SU-DHL-6 (cell line): ENCODE results near the gene CLEC9A.

ENCODE experiments used
- H2AFZ ChIP-seq: fragments of 200-600 bp; sonication (generic); 2 replicates; pipeline ENCODE4 v1.6.1; 2014; ENCODE audit warnings: low read depth, mild to moderate bottlenecking, moderate library complexity, mixed read lengths, antibody characterized with exemption, low read length; ENCODE audit not compliant: severe bottlenecking
- H3F3A ChIP-seq: fragments of 200-600 bp; shearing (Covaris generic); 2 replicates; pipeline ENCODE4 v1.6.0; 2016; ENCODE audit warnings: antibody characterized with exemption, mild to moderate bottlenecking; ENCODE audit not compliant: insufficient read depth
- H3K27ac ChIP-seq: fragments of 200-600 bp; sonication (generic); 2 replicates; pipeline ENCODE4 v1.5.1; 2016; ENCODE audit warnings: low read depth, mild to moderate bottlenecking, low read length, moderate library complexity, mixed read lengths
- H3K27me3 ChIP-seq: fragments of 200-600 bp; sonication (generic), shearing (Covaris generic); 2 replicates; pipeline ENCODE4 v1.6.0; 2014; ENCODE audit warnings: mild to moderate bottlenecking, low read length
- H3K36me3 ChIP-seq: fragments of 200-600 bp; sonication (generic); 2 replicates; pipeline ENCODE4 v1.6.1; 2014; ENCODE audit warnings: mild to moderate bottlenecking, low read length, mixed read lengths
- H3K4me2 ChIP-seq: fragments of 300-600, 200-600 bp; shearing (Covaris generic), sonication (generic); 2 replicates; pipeline ENCODE4 v1.6.0; 2014; ENCODE audit warnings: low read length, low read depth, mild to moderate bottlenecking; ENCODE audit not compliant: poor library complexity, severe bottlenecking
- H3K4me3 ChIP-seq: fragments of 200-600 bp; sonication (generic); 2 replicates; pipeline ENCODE4 v1.5.1; 2014; ENCODE audit warnings: antibody characterized with exemption, low read length, mild to moderate bottlenecking, mixed read lengths; ENCODE audit not compliant: insufficient read depth, poor library complexity, severe bottlenecking
- H3K79me2 ChIP-seq: fragments of 200-600 bp; sonication (generic); 2 replicates; pipeline ENCODE4 v1.6.1; 2014; ENCODE audit warnings: mild to moderate bottlenecking, low read length, moderate library complexity; ENCODE audit not compliant: insufficient read depth
- H3K9ac ChIP-seq: fragments of 200-600 bp; sonication (generic); 2 replicates; pipeline ENCODE4 v1.7.0; 2014; ENCODE audit warnings: mild to moderate bottlenecking, low read length
- H3K9me2 ChIP-seq: fragments of 200-600 bp; sonication (generic); replicated peaks from 2 replicates; pipeline ENCODE4 v1.6.1; 2014; ENCODE audit warnings: low read length; ENCODE audit not compliant: insufficient read depth
- H3K9me3 ChIP-seq: fragments of 200-600 bp; sonication (generic); 2 replicates; pipeline ENCODE4 v1.6.1; 2014; ENCODE audit warnings: low read length, mixed read lengths; ENCODE audit not compliant: insufficient read depth
- H4K20me1 ChIP-seq: fragments of 200-600 bp; sonication (generic); 2 replicates; pipeline ENCODE4 v1.6.1; 2014; ENCODE audit warnings: low read depth, mild to moderate bottlenecking, antibody characterized with exemption, low read length, moderate library complexity, mixed read lengths
- CTCF ChIP-seq: fragments of 200-600 bp; sonication (generic); IDR thresholded peaks from one replicate; pipeline ENCODE4 v1.5.1; 2017; ENCODE audit warnings: antibody characterized with exemption, mild to moderate bottlenecking, low read length, moderate library complexity; ENCODE audit not compliant: insufficient read depth, poor library complexity, severe bottlenecking
- EZH2phosphoT487 ChIP-seq: fragments of 200-600 bp; sonication (generic), shearing (Covaris generic); conservative IDR thresholded peaks from 2 replicates; pipeline ENCODE4 v1.6.1; 2018; ENCODE audit warnings: mild to moderate bottlenecking, antibody characterized with exemption, low read length, moderate library complexity, mixed read lengths

Gene CLEC9A

GRCh38 chr12:10110256-10110844 lies 79.9 kb downstream of the CLEC9A start:
- Histone ChIP-seq H3K4me3 (no peak overlapping the region), H3K36me3 (no peaks in the 10 kb centered on the region), H3K9ac (no peak overlapping the region), H3K27me3 (no peaks in the 10 kb centered on the region), H4K20me1 (no peaks in the 10 kb centered on the region), H3K27ac (no peak overlapping the region), H2AFZ (no peak overlapping the region), H3K9me2 (no peaks in the 10 kb centered on the region), H3K4me2 (no peak overlapping the region), H3F3A (no peaks in the 10 kb centered on the region), H3K79me2 (no peaks in the 10 kb centered on the region), H3K9me3 (no peaks in the 10 kb centered on the region)
- TF ChIP-seq EZH2phosphoT487 (no peak), CTCF (no peak)

- Histone ChIP-seq H3F3A (no peaks in the 10 kb centered on the region), H3K27ac (no peak overlapping the region), H3K9ac (no peak overlapping the region), H3K4me3 (no peak overlapping the region), H3K4me2 (no peak overlapping the region), H3K79me2 (no peaks in the 10 kb centered on the region), H3K36me3 (no peaks in the 10 kb centered on the region), H4K20me1 (no peaks in the 10 kb centered on the region), H3K9me2 (no peaks in the 10 kb centered on the region), H3K27me3 (no peaks in the 10 kb centered on the region), H2AFZ (no peak overlapping the region), H3K9me3 (no peaks in the 10 kb centered on the region)
- no peak for TF ChIP-seq CTCF
- TF ChIP-seq EZH2phosphoT487: no peak
Measured at GRCh38 chr12:10111451-10111850, 81.0 kb downstream of the CLEC9A start.

DNA sequence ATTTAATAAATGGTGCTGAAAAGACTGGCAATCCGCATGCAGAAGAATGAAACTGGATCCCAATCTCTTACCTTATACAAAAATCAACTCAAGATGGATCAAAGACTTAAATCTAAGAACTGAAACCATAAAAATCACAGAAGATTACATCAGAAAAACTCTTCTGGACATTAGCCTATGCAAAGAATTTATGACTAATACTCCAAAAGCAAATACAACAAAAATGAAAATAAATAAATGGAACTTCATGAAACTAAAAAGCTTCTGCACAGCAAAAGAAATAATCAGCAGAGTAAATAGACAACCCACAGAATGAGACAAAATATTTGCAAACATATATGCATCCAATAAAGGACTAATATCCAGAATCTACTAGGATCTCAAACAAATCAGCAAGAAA lies 82.6 kb downstream of the CLEC9A start:
- no peak overlapping the region for H3K4me2 ChIP-seq
- TF ChIP-seq CTCF (no peak), EZH2phosphoT487 (no peak)
- H3K4me3 ChIP-seq: no peak overlapping the region
- H3K79me2 ChIP-seq: no peaks in the 10 kb centered on the region
- no peaks in the 10 kb centered on the region for H3K36me3 ChIP-seq
- no peaks in the 10 kb centered on the region for H4K20me1 ChIP-seq
- H2AFZ ChIP-seq: no peak overlapping the region
- H3K27ac ChIP-seq: no peak overlapping the region
- H3K9me2 ChIP-seq: no peaks in the 10 kb centered on the region
- H3K27me3 ChIP-seq: no peaks in the 10 kb centered on the region
- H3K9ac ChIP-seq: no peak overlapping the region
- no peaks in the 10 kb centered on the region for H3K9me3 ChIP-seq
- no peaks in the 10 kb centered on the region for H3F3A ChIP-seq
